Measurements from ENCODE around the gene FAM131A. TPM values are rescaled to one million over a fixed set of nuclear protein-coding genes. Genes with fewer than 3 reads are reported as not detected.

Gene FAM131A
- total RNA-seq, 1 donor from 2014 or later, result 14.0 TPM

DNA sequence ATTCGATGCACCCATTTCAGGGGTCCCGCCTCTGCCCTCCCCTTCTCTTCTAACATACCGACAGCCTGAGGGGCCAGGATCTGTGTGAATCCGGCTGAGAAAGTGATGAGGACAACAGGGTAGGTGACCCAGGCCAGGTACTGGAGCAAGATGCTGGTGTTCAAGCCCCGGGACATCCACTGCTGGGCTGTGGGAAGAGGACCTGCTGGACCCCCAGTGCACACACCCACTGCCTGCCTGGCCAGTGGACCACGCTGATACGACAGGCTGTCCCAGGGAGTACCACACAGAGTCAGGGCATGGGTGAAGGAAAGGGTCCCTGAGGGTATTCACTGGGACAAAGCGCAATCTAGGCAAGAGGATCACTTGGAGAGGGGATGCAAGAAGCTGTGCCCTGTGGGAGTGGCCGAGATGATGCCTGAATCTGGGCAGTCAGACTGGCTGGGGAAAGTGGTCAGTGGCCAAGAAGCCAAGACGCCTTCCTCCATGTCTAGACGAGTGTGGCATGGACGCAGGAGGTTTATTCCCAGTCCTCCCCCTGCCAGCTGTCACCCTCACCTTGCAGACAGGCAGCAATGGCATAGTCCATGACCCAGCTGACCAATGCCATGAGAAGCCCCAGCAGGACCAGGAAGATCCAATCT, 20.8 kb downstream of the FAM131A start:
- no peak for DNase-seq (ENCODE audit: low read depth)
- TF ChIP-seq, protein P1, sequence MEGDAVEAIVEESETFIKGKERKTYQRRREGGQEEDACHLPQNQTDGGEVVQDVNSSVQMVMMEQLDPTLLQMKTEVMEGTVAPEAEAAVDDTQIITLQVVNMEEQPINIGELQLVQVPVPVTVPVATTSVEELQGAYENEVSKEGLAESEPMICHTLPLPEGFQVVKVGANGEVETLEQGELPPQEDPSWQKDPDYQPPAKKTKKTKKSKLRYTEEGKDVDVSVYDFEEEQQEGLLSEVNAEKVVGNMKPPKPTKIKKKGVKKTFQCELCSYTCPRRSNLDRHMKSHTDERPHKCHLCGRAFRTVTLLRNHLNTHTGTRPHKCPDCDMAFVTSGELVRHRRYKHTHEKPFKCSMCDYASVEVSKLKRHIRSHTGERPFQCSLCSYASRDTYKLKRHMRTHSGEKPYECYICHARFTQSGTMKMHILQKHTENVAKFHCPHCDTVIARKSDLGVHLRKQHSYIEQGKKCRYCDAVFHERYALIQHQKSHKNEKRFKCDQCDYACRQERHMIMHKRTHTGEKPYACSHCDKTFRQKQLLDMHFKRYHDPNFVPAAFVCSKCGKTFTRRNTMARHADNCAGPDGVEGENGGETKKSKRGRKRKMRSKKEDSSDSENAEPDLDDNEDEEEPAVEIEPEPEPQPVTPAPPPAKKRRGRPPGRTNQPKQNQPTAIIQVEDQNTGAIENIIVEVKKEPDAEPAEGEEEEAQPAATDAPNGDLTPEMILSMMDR (IDR thresholded peaks at IDR 0.05; ENCODE audit: insufficient read depth, low read length, poor library complexity, severe bottlenecking), result no peak
- Histone ChIP-seq H3K36me3 (ENCODE audit: control insufficient read depth, insufficient read depth, low read length) (no peaks in the 10 kb centered on the region), H3K4me3 (ENCODE audit: low read depth, low read length) (no peak overlapping the region), H3K27me3 (ENCODE audit: control insufficient read depth, insufficient read depth, low read length) (no peaks in the 10 kb centered on the region)

DNA sequence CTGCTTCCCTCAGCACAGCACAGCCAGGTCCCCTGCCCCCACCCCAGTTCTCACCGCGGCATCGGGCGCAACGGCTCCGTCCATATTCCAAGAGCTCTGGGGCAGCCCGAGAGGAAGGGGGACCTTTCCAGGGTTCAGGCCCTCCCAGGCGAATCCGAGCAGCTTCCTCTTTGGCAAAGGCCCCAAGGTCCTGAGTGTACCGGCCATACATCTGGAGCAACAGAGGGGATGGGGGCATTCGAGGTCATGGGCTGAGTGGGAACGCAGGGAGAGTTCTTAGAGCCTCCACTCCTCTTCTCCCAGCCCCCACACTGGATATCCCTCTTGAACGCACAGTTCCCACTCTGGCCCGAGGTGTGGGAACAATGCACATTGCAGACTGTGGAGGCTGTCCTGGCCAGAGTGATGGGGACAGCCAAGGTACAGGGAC, 21.5 kb downstream of the FAM131A start:
- Histone ChIP-seq H3K27me3 (ENCODE audit: control insufficient read depth, insufficient read depth, low read length) (no peaks in the 10 kb centered on the region), H3K36me3 (ENCODE audit: control insufficient read depth, insufficient read depth, low read length) (no peaks in the 10 kb centered on the region), H3K4me3 (ENCODE audit: low read depth, low read length) (no peak overlapping the region)
- no peak for DNase-seq (ENCODE audit: low read depth)
- TF ChIP-seq, protein P1 (IDR thresholded peaks at IDR 0.05; ENCODE audit: insufficient read depth, low read length, poor library complexity, severe bottlenecking), result no peak

DNA sequence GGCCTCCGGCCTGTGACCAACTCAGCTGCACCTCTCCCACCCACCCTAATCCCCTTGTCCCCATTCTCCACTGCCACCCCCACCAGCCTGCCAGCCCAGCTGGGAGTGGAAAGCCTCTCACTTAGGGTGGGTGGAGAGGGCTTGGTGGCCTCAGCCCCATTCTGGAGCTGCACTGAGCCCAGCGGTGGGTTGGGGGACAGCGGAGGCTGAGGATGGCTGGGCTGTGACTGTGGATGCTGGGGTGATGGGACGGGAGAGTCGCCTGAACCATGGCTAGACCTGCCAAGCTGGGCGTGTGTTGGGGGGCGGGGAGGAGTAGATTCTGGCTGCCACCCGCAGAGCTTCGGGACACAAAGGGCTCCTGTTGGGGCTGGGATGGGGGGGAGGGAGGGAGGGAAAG, 22.2 kb downstream of the FAM131A start:
- TF ChIP-seq, protein P1 (IDR thresholded peaks at IDR 0.05; ENCODE audit: insufficient read depth, low read length, poor library complexity, severe bottlenecking), result no peak
- no peak overlapping the region for H3K4me3 ChIP-seq (ENCODE audit: low read depth, low read length)
- DNase-seq (ENCODE audit: low read depth), result no peak

DNA sequence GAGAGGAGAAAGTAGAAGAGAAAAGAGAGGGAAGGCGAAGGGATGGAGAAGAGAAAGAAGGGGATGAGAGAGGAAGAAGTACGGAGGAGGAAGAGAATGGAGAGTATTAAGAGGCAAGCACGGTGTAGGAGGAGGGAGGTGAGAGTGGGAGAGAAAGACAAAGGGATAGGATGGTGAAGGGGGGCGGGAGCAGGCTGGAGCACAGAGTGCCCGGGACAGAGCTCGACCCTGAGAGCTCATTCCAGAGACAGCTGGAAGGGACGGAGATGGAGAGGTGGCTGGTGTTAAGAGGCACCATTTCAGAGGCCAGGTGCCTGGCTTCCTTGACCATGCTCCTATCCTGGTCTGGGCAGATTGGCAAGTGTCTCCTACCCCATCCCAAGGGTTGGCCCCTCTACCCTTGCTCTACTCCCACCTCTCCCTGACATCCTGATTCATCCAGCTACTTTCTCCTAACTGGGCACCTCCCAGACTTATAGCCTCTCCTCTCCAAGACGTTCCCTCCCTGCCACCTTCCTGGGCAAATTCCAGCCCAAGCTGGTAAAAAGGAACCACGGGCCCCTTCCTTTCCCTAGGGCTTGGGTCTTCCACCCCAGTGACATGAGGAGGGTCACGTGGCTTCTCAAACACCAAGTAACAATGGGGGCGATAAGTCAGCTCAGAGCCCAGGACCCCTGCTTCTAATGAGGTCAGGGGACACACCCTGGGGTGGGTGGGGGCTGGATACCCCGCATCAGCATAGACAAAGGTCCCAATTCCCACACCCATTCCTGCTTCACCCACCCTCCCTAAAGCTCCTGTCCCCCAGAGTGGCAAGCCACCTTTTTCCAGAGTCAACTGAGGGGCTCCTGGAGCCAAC, 22.9 kb downstream of the FAM131A start:
- Histone ChIP-seq H3K36me3 (ENCODE audit: control insufficient read depth, insufficient read depth, low read length) (no peaks in the 10 kb centered on the region), H3K27me3 (ENCODE audit: control insufficient read depth, insufficient read depth, low read length) (no peaks in the 10 kb centered on the region), H3K4me3 (ENCODE audit: low read depth, low read length) (peak overlapping the region; percentile 79)
- DNase-seq (ENCODE audit: low read depth), result no peak
- TF ChIP-seq, protein P1 (IDR thresholded peaks at IDR 0.05; ENCODE audit: insufficient read depth, low read length, poor library complexity, severe bottlenecking), result no peak

More for the DNA sequence above, 22.2 kb downstream of the FAM131A start:
- no peaks in the 10 kb centered on the region for H3K27me3 ChIP-seq (ENCODE audit: control insufficient read depth, insufficient read depth, low read length)
- H3K36me3 ChIP-seq (ENCODE audit: control insufficient read depth, insufficient read depth, low read length), result no peaks in the 10 kb centered on the region

DNA sequence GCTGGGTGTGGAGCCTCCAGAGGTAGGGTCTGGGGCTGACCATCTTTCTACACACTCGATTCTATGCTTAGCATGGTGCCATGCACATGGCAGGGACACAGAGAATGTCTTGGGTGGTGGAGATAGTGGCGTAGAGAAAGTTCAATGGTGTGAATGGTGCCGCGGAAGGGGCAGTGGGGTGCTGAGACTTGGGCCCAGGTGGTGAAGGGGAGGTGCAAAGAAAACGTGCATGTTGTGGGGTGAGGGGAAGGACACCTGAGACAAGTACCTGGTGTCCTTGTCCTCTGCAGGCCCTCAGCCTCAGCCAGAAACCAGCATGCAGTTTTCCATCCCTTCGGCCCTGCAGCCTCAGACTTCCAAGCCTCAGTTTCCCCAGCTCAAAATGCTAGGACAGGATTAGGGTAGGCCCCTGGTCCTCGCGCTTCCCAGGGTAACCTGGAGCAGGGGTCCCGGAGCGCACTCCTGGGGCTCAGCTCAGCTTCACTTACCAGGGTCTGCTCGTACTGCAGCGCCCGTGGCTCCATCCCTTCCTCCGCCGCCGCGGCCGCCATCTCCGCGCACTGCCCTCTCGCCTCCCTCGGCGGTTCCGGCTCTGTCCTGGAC, 23.6 kb downstream of the FAM131A start:
- peak overlapping the region; percentile 79 for H3K4me3 ChIP-seq (ENCODE audit: low read depth, low read length)
- TF ChIP-seq, protein P1 (IDR thresholded peaks at IDR 0.05; ENCODE audit: insufficient read depth, low read length, poor library complexity, severe bottlenecking), result no peak
- no peaks in the 10 kb centered on the region for H3K27me3 ChIP-seq (ENCODE audit: control insufficient read depth, insufficient read depth, low read length)
- no peaks in the 10 kb centered on the region for H3K36me3 ChIP-seq (ENCODE audit: control insufficient read depth, insufficient read depth, low read length)
- no peak for DNase-seq (ENCODE audit: low read depth)

Measured in kidney epithelial cell (primary cell).